Stimulated activated CD4-positive, alpha-beta T cell treated with anti-CD3 and anti-CD28 coated beads, TNF-alpha, amount 100 ng/mL, for 48 hours (primary cell): ENCODE data around the gene HECTD1.
"Not testable (repeated sequence)": the region's sequence is repeated elsewhere in the genome, so short reads cannot be mapped to it uniquely, and the experiment has no call there.

Experiments used
- DNase-seq, 3 donors: peaks; one replicate each; pipeline ENCODE4 v3.0.0-alpha.2; 2020; ENCODE audit warnings: low read depth in 3 of 3

The HECTD1 gene

DNA sequence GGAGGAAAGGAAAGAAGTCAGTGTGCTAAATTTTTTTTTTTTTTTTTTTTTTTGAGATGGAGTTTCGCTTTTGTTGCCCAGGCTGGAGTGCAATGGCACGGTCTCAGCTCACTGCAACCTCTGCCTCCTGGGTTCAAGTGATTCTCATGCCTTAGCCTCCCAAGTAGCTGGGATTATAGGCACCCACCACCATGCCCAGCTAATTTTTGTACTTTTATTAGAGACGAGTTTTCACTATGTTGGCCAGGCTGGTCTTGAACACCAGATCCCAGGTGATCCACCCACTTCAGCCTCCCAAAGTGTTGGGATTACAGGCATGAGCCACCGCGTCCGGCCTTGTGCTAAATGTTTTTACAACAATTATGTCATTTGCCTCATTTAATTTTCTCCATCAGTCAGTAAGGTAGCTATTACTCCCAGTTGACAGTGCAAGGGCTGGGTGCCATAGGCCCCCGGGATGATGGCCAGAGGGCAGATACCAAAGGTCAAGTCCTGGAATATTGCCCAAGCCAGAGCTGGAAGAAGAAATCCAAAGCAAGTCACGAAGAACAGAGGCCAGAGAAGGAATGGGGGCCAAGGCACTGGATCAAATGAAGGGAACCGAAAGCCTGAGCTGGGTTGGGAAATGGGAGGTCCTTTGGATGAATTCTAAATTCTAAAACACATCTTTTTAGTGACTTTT, 154.5 kb downstream of the HECTD1 start:
- DNase-seq = not testable (repeated sequence)

DNA sequence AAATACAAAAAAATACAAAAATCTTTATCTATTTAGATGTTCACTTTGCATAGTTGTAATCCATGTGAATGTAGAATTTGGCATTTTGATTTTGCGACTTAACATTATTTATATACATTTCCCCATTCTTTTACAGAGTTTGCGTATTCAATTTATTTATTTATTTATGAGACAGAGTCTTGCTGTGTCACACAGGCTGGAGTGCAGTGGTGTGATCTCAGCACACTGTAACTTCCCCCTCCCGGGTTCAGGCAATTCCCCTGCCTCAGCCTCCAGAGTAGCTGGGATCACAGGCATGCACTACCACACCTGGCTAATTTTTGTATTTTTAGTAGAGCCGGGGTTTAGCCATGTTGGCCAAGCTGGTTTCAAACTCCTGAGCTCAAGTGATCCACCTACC, 156.1 kb downstream of the HECTD1 start:
- DNase-seq = no peak

DNA sequence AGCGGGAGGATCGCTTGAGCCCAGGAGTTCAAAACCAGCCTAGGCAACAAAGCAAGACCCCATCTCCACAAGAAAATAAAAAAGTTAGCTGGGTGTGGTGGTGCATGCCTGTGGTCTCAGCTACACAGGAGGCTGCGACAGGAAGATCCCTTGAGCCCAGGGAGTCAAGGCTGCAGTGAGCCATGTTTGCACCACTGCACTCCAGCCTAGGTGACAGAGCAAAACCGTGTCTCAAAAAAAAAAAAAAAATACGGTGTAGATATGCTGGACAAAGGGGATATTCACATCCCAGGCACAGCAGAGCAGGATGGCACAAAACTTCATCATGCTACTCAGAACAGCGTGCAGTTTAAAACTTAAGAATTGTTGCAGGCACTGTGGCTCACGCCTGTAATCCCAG, 156.6 kb downstream of the HECTD1 start:
- no peak for DNase-seq
